GM21381 (cell line): Measurements from ENCODE around the gene MMP2.

Experiments
- ATAC-seq: cut with Tn5 transposase; IDR thresholded peaks from one replicate; pipeline ENCODE4 v1.9.1; 2021; ENCODE audit warnings: mild to moderate bottlenecking, moderate library complexity; ENCODE audit not compliant: unreplicated experiment

MMP2 gene

DNA sequence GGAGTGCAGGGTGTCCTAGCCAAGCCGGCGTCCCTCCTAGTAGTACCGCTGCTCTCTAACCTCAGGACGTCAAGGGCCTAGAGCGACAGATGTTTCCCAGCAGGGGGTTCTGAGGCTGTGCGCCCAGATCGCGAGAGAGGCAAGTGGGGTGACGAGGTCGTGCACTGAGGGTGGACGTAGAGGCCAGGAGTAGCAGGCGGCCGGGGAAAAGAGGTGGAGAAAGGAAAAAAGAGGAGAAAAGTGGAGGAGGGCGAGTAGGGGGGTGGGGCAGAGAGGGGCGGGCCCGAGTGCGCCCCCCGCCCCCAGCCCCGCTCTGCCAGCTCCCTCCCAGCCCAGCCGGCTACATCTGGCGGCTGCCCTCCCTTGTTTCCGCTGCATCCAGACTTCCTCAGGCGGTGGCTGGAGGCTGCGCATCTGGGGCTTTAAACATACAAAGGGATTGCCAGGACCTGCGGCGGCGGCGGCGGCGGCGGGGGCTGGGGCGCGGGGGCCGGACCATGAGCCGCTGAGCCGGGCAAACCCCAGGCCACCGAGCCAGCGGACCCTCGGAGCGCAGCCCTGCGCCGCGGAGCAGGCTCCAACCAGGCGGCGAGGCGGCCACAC lies at the start of gene MMP2:
TSS of gene MMP2 (plus strand) at position 372 of the 603 bp plus-strand sequence. CDS start 282 bp downstream, outside the sequence.
- no peak for ATAC-seq

GRCh38 chr16:55433030-55433429 lies 46.0 kb upstream of the MMP2 start:
- ATAC-seq = no peak

- no peak for ATAC-seq
Measured at GRCh38 chr16:55433535-55433934, 45.5 kb upstream of the MMP2 start.

DNA sequence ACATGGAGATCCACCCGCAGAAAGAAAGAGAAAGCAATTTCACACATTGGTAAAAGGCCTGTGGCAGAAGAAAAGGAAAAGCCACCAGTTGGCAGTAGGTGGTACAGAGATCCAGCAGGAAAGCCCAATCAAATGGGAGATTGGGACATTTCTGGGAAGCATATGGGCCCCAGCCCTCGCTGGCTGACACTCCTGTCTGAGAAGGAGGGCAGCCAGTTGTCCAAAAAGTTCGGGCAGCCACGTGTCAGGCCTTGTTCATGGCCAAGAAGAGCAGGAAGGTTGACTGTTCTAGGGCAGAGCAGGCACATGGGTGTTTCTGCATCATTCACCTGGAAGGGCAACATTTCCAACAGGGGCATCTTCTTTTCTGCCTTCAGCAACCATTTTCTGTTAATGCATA lies 45.0 kb upstream of the MMP2 start:
- no peak for ATAC-seq

DNA sequence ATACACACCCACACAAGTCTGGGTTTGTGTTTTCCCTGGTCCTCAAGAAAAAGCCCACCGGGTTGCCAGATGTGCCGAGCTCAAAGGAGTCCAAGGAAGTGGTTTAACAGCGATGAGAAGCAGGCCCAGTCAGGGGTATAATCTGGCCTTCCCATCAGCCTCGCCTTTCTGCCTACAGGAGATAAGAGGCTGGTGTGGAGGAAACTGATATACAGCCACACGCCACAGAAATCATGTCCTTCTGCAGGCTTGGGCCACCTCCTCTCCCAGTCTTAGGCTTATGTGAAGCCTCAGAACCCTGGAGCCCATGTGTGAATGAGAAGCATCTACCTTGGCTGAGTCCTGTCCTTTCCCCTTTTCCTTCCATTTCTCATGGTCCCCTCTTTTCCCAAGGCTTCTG lies 43.6 kb upstream of the MMP2 start:
- no peak for ATAC-seq

DNA sequence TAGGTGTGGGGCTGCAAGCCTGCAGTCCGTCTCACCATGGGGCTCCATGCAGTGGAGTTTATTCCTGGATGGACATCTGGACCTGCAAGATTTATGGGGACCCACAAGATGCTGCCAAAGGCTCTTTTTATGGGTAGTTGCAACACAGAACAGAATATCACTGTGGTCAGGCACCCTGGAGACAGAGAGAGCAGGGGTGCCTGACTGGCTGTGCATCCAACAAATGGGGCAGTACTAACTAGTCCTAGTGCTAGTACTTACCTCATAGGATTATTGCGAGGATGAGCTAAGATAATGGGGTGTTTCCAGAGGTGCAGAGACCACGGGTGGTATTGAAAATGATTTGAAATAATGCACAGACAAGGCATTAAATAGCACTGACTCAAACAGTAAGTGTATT lies 42.4 kb upstream of the MMP2 start:
- no peak for ATAC-seq

GRCh38 chr16:55437625-55438024 lies 41.4 kb upstream of the MMP2 start:
- no peak for ATAC-seq

GRCh38 chr16:55438281-55438680 lies 40.7 kb upstream of the MMP2 start:
- no peak for ATAC-seq

DNA sequence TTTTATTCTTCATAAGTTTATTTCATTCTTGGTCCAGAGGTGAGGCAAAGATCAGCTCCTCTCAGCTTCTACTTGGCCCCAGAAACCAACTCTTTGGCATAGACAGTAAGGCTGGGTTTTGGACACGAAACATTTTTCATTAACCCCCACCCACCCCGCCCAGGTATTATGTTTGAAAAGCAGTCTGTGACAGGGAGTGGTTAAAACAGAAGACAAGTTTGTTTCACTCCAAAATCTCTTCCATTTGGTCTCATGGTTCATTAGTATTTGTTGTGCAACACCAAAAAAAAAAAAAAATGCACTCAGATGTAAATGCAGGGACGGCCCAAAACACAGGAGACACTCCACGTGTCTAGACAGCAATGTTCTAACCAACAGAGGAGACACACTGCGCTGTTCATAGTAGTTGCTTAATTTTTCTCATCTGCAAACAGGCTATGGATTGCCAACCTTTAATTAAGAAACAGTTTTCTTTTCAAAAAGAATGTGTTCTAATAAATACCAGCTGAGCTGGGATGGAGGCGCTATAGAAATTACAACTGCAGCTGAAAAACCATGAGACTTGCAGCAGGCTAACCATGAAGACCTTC lies 39.8 kb upstream of the MMP2 start:
- no peak for ATAC-seq

DNA sequence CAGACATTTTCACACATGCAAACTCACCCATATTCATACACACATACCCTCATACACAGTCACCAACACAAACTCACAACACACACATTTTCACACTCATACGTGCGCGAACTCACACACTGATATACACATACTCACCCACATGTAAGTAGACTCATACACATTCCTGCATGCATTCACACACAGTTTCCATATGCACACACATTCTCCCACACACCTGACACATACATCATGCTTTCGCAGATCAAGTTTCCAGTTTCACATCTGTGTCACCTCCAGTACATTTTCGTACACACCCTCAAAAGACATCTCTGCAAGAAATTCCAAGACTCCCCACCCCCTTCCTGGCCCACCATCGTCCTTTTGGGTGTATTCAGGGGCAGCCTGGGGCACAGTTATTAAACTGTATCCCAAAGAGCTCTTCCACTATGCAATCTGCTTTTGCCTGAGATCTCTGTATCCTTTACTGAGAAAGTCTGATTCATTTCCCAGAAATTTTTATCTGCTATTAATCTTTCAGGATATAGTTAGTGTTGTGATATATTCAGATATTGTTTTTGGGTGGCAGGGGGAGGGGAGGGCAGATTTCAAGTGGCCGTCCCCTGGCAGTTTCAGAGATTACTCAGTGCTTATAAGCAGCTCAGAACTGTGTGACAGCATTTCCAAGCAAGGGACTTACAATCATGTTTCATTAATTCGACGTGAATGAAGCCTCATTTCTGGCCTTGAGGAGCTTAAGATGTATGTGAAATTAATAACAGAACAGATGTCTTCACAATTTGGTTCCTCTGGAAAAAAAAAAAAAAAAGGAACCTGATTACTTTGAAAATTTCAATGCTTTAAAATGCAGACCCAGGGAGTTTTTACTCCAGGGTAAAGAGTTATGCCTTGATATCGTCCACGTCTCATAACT lies 35.3 kb upstream of the MMP2 start:
- ATAC-seq = no peak

- ATAC-seq = no peak
Measured at GRCh38 chr16:55444754-55445485, 34.1 kb upstream of the MMP2 start.

GRCh38 chr16:55447231-55447630 lies 31.8 kb upstream of the MMP2 start:
- no peak for ATAC-seq

DNA sequence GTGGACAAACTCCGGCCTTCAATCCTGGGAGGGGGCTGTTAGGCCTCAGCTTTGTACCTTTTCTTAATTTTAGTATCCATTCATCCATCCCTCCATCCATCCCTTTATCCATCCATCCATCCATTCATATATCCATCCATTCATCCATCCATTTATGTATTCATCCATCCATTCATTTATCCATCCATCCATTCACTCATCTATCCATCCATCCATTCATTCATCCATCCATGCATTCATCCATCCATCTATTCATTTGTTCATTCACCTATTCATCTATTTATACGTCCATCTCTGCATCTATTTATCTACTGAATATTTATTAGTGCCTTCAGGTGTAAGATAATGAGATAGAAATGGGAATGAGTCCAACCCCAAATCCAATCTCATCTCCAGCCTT lies 26.0 kb upstream of the MMP2 start:
- no peak for ATAC-seq

DNA sequence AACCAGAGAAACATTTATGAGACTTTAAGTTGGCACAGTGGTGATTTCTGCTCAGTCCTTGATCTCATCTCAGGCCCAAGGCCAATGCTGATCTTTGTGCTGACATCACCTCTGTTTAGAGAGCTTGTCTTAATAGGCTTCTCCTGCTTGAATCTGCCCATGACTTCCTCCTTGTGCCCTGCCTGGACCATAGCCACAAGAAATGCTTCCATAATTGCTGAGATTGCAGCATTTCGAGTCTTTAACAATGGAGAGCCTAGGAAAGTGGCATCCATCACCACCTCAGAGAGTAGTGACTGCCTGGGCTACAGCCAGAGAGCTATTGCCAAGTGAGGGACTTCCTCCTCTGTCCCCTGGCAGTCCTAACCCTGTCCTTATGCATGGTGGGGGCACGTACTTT lies 25.1 kb upstream of the MMP2 start:
- ATAC-seq = no peak

DNA sequence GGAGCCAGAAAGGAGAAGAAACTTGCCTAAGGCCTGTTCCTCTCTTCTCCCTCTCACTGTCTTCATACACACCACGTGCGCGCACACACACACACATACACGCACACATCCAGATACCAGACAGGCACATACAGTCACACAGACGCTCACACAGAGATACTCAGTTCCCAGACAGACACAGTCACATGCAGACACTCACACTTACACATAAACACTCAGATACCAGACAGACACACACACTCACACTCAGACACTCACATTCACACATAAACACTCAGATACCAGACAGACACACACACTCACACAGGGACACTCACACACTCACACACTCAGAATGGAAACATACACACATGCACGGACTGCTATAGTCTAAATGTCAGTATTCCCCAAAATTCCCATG lies 24.1 kb upstream of the MMP2 start:
- ATAC-seq = no peak

GRCh38 chr16:55462241-55462640 lies 16.8 kb upstream of the MMP2 start:
- no peak for ATAC-seq

DNA sequence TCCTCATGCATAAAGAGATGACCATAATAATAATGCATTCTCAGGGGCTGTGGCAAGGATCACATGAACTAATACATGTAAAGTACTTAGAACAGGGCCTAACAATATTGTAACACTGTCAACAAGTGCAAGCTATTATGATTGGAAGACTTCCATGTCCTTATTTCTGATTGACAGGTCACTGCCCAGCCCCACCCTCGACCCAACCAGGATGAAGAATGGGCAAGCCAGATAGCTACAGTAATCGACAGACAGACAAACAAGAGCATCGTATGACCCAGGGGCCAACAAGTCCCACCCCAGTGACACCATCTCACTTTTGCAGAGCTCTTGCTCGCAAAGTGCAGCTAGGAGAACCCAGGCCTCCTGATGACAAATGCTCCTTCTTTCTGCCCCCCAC lies 14.6 kb upstream of the MMP2 start:
- ATAC-seq = no peak

DNA sequence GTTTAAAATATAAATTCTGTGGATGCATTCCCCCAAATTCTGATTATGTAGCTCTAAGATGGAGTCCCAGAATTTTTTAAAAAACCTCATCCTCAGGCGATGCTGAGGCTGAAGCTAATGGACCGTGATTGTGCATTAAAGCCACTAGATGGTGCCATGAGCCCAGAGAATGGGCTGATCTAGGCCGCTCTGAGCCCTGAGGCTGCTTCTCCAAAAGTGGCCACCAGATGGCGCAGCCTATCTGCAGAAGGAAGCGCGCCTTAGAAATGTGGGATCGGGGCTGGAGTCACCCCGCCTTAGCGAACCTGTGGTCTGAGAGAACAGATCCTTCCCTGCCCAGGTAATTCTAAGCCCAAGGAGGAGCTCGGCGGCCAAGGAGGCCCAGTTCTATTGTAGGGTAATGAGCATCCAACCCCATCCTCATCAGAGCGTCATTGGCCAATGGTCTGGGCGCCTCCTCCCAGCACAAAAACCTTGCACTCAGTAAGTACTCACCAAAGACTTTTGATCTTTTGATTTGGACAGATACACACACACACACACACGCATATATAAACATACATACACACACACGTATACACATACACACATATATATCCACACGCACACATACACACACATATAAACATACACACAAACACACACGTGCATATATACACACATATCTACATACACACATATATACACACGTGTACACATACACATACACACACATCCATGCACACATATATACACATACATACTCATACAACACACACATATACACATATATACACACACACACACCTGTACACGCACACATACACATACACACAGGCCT lies 13.7 kb upstream of the MMP2 start:
- peak; percentile 91 for ATAC-seq

GRCh38 chr16:55466209-55466608 lies 12.8 kb upstream of the MMP2 start:
- no peak for ATAC-seq

GRCh38 chr16:55467898-55468297 lies 11.1 kb upstream of the MMP2 start:
- no peak for ATAC-seq
